SU-DHL-6 (cell line): ENCODE data around the gene NME3.

Source experiments
- EZH2phosphoT487 ChIP-seq: fragments of 200-600 bp; sonication (generic), shearing (Covaris generic); conservative IDR thresholded peaks from 2 replicates; pipeline ENCODE4 v1.6.1; 2018; ENCODE audit warnings: mild to moderate bottlenecking, antibody characterized with exemption, low read length, moderate library complexity, mixed read lengths
- TF ChIP-seq, protein P1 (sequence below): fragments of 200-600 bp; sonication (generic); IDR thresholded peaks from one replicate; pipeline ENCODE4 v1.5.1; 2017; ENCODE audit warnings: antibody characterized with exemption, mild to moderate bottlenecking, low read length, moderate library complexity; ENCODE audit not compliant: insufficient read depth, poor library complexity, severe bottlenecking

DNA sequence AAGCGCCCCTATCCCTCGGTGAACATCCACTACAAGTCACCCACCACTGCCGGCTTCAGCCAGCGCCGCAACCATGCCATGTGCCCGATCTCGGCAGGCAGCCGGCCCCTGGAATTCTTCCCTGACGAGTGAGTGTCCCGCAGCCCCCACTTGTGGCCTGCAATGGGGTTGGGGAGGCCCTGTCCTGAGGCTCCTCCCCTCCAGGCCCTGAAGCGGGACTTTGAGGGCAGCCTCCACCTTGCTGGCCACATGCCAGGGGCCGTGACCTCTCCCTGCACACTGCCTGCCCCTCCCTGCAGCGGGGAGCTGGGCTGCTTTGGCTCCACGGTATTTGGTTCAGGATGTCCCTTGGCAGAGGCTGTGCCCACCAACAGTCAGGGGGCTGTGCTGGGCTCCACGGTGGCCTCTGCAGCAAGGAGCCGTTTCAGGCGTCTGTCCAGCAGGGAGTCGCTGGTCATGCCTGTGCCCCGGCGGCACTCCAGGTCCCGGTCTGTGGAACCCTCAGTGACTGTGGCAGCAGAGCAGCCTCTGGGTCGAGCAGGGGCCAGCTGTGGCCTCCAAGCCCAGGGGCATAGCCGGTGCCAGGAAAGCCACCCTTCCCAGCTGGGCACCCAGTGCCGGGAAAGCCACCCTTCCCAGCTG, 8.3 kb downstream of the NME3 start:
- TF ChIP-seq, protein P1, sequence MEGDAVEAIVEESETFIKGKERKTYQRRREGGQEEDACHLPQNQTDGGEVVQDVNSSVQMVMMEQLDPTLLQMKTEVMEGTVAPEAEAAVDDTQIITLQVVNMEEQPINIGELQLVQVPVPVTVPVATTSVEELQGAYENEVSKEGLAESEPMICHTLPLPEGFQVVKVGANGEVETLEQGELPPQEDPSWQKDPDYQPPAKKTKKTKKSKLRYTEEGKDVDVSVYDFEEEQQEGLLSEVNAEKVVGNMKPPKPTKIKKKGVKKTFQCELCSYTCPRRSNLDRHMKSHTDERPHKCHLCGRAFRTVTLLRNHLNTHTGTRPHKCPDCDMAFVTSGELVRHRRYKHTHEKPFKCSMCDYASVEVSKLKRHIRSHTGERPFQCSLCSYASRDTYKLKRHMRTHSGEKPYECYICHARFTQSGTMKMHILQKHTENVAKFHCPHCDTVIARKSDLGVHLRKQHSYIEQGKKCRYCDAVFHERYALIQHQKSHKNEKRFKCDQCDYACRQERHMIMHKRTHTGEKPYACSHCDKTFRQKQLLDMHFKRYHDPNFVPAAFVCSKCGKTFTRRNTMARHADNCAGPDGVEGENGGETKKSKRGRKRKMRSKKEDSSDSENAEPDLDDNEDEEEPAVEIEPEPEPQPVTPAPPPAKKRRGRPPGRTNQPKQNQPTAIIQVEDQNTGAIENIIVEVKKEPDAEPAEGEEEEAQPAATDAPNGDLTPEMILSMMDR: no peak
- no peak for TF ChIP-seq EZH2phosphoT487
